HG02610 (cell line): ENCODE data around the gene RTKN.
"Not testable (repeated sequence)": the region's sequence is repeated elsewhere in the genome, so short reads cannot be mapped to it uniquely, and the experiment has no call there.

Experiments used
- ATAC-seq: cut with Tn5 transposase; IDR thresholded peaks from one replicate; pipeline ENCODE4 v1.9.1; 2021; ENCODE audit warnings: mild to moderate bottlenecking, moderate library complexity; ENCODE audit not compliant: unreplicated experiment

RTKN gene

GRCh38 chr2:74441690-74442482, at the start of gene RTKN:
Gene RTKN (minus strand): TSS chr2:74441937. CDS start chr2:74441816, 121 bp downstream.
- peak; percentile 27 for ATAC-seq

GRCh38 chr2:74489906-74490305, 48.2 kb upstream of the RTKN start:
- ATAC-seq = no peak

- ATAC-seq = no peak
These were observed 47.1 kb upstream of the RTKN start for GRCh38 chr2:74488643-74489481.

- ATAC-seq = no peak
These were observed 44.4 kb upstream of the RTKN start for GRCh38 chr2:74486141-74486540.

- ATAC-seq = not testable (repeated sequence)
These were observed 42.0 kb upstream of the RTKN start for GRCh38 chr2:74483675-74484164.

- ATAC-seq = peak; percentile 91
These were observed 41.3 kb upstream of the RTKN start, which contains the start of the genes CCDC142 and TTC31 for GRCh38 chr2:74482801-74483674. Gene CCDC142 (minus strand): TSS chr2:74482998. CDS start chr2:74482837, 161 bp downstream. Gene TTC31 (plus strand): TSS chr2:74483081. CDS start chr2:74483096, 15 bp downstream.

GRCh38 chr2:74481961-74482800, 40.4 kb upstream of the RTKN start:
- peak; percentile 34 for ATAC-seq

GRCh38 chr2:74481431-74481830, 39.7 kb upstream of the RTKN start:
- ATAC-seq = no peak

- ATAC-seq = no peak
These were observed 33.2 kb upstream of the RTKN start for GRCh38 chr2:74474899-74475298.

- no peak for ATAC-seq
These were observed 32.7 kb upstream of the RTKN start for GRCh38 chr2:74474481-74474880.

- ATAC-seq = no peak
These were observed 31.2 kb upstream of the RTKN start for GRCh38 chr2:74472945-74473258.

GRCh38 chr2:74472086-74472944, 30.6 kb upstream of the RTKN start, which contains the start of gene MRPL53:
Gene MRPL53 (minus strand): TSS chr2:74472680. CDS start chr2:74472660, 20 bp downstream.
- peak; percentile 92 for ATAC-seq

- no peak for ATAC-seq
These were observed 29.8 kb upstream of the RTKN start for GRCh38 chr2:74471332-74472065.

GRCh38 chr2:74470742-74471141, 29.0 kb upstream of the RTKN start:
- not testable (repeated sequence) for ATAC-seq

GRCh38 chr2:74464406-74464805, 22.7 kb upstream of the RTKN start:
- no peak for ATAC-seq

GRCh38 chr2:74462786-74463105, 21.0 kb upstream of the RTKN start:
- ATAC-seq = no peak

GRCh38 chr2:74462054-74462785, 20.5 kb upstream of the RTKN start:
- no peak for ATAC-seq
